Choroid plexus epithelial cell (primary cell): ENCODE data around the gene RBM20.

Experiments used
- DNase-seq: peaks from one replicate; pipeline ENCODE4 v3.0.0-alpha.2; 2010; ENCODE audit warnings: low read depth
- H3K4me3 ChIP-seq: 2 replicates; pipeline ENCODE4 v1.5.1; 2011; ENCODE audit warnings: low read depth, mild to moderate bottlenecking, control low read depth, low read length, moderate library complexity
- TF ChIP-seq, protein P1 (sequence below): conservative IDR thresholded peaks from 2 replicates; pipeline ENCODE4 v1.5.1; 2011; ENCODE audit warnings: low read depth, mild to moderate bottlenecking, control low read depth, inconsistent platforms, low read length, moderate library complexity

Gene RBM20

DNA sequence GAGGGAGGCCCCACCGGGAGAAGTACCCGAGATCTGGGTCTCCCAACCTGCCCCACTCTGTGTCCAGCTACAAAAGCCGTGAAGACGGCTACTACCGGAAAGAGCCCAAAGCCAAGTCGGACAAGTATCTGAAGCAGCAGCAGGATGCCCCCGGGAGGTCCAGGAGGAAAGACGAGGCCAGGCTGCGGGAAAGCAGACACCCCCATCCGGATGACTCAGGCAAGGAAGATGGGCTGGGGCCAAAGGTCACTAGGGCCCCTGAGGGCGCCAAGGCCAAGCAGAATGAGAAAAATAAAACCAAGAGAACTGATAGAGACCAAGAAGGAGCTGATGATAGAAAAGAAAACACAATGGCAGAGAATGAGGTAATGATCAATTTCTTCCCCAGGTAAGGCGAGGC lies 168.4 kb downstream of the RBM20 start:
- H3K4me3 ChIP-seq, result no peak overlapping the region
- TF ChIP-seq, protein P1, sequence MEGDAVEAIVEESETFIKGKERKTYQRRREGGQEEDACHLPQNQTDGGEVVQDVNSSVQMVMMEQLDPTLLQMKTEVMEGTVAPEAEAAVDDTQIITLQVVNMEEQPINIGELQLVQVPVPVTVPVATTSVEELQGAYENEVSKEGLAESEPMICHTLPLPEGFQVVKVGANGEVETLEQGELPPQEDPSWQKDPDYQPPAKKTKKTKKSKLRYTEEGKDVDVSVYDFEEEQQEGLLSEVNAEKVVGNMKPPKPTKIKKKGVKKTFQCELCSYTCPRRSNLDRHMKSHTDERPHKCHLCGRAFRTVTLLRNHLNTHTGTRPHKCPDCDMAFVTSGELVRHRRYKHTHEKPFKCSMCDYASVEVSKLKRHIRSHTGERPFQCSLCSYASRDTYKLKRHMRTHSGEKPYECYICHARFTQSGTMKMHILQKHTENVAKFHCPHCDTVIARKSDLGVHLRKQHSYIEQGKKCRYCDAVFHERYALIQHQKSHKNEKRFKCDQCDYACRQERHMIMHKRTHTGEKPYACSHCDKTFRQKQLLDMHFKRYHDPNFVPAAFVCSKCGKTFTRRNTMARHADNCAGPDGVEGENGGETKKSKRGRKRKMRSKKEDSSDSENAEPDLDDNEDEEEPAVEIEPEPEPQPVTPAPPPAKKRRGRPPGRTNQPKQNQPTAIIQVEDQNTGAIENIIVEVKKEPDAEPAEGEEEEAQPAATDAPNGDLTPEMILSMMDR, result no peak
- peak; percentile 49 for DNase-seq

DNA sequence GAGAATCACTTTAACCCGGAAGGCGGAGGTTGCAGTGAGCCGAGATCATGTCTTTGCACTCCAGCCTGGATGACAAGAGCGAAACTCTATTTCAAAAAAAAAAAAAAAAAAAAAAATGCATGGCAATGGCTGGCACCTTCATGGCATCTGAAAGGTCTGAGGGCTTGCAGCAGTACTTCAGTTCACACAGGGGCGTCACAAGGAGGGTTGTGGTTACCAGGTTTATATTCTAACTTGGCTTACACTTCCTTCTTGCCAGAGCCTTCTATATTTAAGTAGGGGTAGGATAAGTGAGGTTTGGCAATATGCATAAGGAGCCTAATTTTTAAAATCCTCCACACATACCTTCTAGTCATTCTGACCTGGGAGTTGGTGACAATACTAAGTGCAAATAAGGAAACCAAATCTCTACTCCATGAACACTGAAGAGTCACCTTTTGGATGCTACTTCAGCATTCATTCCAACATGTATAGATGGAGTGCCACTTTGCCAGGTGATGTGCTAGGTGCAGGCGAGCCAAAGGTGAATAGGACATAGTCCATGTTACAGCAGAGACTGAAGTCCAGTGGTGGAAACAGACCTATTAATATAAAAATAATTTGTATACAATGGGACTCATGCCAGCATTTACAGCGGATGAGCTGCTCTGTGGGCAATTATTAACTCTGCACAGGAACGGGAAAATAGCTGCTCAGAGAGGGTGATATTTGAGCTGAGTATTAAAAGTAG lies 169.8 kb downstream of the RBM20 start:
- DNase-seq, result no peak
- TF ChIP-seq, protein P1, result no peak

DNA sequence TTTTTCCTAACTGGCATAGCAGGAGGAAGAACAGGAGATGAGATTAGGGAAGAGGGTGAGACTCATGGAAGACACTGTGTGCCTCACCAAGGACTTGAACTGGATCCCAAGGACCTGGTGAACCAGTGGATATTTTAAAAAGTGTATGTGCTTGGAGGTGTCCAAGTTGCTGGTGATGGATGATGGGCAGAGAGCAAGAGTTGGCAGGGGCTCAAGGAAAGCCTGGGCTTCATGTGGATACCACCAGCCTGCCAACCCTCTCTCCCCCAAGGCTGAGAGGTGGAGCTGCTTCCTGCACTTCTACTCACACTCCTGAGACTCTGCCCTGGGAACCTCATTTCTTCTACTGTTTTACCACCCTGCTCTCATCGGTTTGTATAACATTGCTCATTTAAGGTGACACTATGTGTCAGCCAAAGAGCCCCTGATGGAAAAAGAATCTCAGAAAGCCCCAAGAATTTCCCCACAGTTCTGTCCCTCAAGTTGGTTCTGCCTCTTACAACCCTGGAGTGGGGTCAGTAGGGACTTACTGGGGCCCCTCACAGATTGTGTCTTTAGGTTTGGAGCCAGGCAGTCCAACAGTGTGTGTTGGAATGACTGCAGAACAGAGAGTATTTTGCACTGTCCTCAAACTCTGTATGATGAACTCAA lies 171.3 kb downstream of the RBM20 start:
- TF ChIP-seq, protein P1, result no peak
- no peak for DNase-seq
- H3K4me3 ChIP-seq, result no peak overlapping the region

More for the DNA sequence above, 169.8 kb downstream of the RBM20 start:
- H3K4me3 ChIP-seq, result no peak overlapping the region

DNA sequence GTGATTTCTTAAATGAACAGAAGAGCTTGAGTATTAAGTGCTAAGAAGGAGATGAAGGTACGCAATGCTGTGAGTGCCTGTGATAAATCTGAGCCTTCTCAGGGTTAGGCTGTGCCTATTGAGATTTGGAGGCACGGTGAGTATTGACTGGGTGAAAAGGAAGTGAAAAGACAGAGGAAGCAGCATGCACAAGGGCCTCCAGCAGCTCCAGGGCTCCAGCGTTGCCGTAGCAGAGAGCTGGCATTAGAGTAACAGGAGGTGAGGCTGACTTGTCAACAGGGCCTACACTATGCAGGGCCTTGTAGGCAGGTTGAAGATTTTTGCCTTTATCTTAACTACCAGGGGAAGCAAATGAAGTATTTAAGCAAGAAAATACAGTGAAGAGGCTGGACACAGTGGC lies 173.5 kb downstream of the RBM20 start:
- DNase-seq, result no peak
- TF ChIP-seq, protein P1, result no peak
- no peak overlapping the region for H3K4me3 ChIP-seq

DNA sequence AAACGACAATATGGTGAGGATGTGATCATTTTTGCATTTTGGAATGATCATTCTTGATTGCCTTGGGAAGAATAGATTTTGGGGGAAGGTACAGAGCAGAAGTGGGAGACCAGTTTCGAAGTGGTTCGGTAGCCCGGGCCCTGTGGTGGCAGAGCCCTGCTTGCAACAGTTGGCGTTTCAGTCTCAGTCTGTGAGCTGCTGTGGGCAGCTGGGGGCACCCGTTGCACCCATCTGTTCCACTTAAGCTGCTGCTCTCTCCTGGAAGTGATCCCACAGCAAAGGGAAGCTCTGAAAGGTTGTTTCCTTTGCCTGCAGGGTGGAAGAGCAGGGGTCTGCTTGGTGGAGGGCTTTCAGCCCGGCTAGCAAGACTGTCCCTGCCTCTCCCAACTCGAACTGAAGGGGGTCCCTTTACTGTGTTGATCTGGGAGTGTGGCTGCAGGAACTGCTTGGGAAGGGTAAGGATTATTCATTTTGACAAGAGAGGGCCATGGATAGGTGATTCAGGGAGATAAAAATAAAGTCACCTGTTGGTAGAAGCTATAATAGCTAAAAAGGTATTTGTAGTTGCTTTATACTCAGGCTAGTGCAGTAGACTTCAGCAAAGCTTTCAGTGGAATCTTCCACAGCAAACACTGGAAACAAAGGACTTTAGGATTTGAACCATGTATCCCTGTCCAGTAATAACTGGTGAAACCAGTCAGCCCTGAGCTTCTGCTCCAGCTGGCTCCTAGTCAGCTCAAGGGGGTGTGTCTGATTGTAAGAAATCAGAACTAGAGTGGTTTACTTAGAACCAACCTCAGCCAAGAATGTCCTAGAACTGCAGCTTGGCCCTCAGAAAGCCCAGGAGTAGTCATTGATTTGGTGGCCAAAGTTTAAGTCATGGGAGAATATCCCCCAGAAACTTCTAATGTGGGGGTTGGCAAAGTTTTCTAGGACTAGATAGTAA lies 174.4 kb downstream of the RBM20 start:
- H3K4me3 ChIP-seq, result no peak overlapping the region
- DNase-seq, result no peak
- TF ChIP-seq, protein P1, result no peak

DNA sequence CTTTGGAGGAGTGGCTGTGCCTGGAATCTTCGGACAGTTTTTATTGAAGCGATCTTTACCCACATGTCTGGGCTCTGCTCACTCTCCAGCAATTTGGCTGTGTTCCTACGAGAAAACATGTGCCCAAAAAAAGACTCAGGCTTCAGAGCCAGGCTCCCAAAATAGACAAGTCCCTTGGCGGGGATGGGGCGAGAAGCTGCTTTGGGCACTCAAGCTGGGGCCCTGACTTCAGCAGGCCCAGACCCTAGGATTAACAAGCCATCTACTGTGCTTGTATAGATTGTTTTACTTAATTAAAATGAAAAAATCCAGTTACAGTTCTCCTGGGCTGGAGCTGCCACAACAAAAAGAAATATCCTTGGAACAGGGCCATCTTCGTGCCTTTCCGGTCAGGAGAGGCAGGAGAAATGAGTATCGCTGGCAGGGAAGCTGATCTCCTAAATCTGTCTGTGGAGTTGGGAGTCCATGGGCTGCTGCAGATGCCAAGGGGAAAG lies 176.2 kb downstream of the RBM20 start:
- TF ChIP-seq, protein P1, result no peak
- H3K4me3 ChIP-seq, result no peak overlapping the region
- no peak for DNase-seq
